Chondrocyte (in vitro differentiated cells): ENCODE data around the gene ESRRA. TPM values are rescaled to one million over a fixed set of nuclear protein-coding genes. Genes with fewer than 3 reads are reported as not detected.

Experiments used
- DNase-seq: peaks from one replicate; pipeline ENCODE4 v3.0.0; 2021; ENCODE audit warnings: mixed read lengths, low spot score
- H3K27ac Mint-ChIP-seq: one replicate; pipeline ENCODE4 v1.8.0; 2021; ENCODE audit warnings: mild to moderate bottlenecking, moderate library complexity, mixed read lengths; ENCODE audit not compliant: unreplicated experiment
- H3K27me3 Mint-ChIP-seq: 2 replicates; pipeline ENCODE4 v1.8.0; 2021; ENCODE audit warnings: low read depth, mixed read lengths
- H3K36me3 Mint-ChIP-seq: 2 replicates; pipeline ENCODE4 v1.8.0; 2021; ENCODE audit warnings: low read depth, mixed read lengths
- H3K4me1 Mint-ChIP-seq: 2 replicates; pipeline ENCODE4 v1.8.0; 2021; ENCODE audit warnings: low read depth, mild to moderate bottlenecking, mixed read lengths
- H3K4me3 Mint-ChIP-seq: one replicate; pipeline ENCODE4 v1.8.0; 2021; ENCODE audit warnings: mild to moderate bottlenecking, moderate library complexity, mixed read lengths; ENCODE audit not compliant: unreplicated experiment
- H3K9me3 Mint-ChIP-seq: 2 replicates; pipeline ENCODE4 v1.8.0; 2021; ENCODE audit warnings: low read depth, mixed read lengths
- total RNA-seq: library from RNA; stranded (reverse); gene quantifications from 3 replicates; pipeline ENCODE4 v1.2.1, GENCODE V29; 2021
- TF ChIP-seq, protein P1 (sequence below): fragments of 200-600 bp; sonication (generic); IDR thresholded peaks from 2 replicates; pipeline ENCODE4 v1.5.0; 2021; ENCODE audit warnings: antibody characterized with exemption, mild to moderate bottlenecking, moderate library complexity

ESRRA gene
- total RNA-seq, 1 donor from 2014 or later: 29.6 TPM

DNA sequence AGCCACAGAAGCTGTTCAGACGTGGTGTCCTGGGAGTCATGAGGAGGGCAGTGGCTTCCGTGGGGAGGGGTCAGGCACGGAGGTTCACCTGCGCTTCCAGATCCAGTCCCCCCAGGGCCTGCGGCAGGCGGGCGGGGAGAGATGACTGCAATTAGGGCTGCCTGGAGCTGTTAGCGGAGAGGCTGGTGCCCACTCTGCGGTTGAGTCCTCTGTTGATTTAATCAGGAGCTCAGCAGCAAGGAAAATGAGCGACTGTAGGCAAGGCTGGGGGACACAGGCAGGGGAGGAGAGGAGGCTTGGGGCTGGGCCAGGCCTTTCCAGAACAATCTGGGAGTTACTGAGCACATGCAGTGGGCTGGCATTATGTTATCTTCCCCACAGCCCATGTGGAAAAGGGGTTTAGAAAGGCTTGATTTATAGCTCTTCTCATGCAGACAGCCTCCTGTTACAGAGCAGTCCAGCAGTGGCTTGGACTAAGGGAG, 40.9 kb upstream of the ESRRA start:
- no peaks in the 10 kb centered on the region for H3K9me3 Mint-ChIP-seq
- H3K27me3 Mint-ChIP-seq: no peaks in the 10 kb centered on the region
- H3K36me3 Mint-ChIP-seq: peaks cover 26% of the 10 kb centered on the region
- H3K4me1 Mint-ChIP-seq: peaks cover 21% of the 10 kb centered on the region
- no peak for DNase-seq
- no peak overlapping the region for H3K4me3 Mint-ChIP-seq
- H3K27ac Mint-ChIP-seq: no peak overlapping the region
- TF ChIP-seq, protein P1, sequence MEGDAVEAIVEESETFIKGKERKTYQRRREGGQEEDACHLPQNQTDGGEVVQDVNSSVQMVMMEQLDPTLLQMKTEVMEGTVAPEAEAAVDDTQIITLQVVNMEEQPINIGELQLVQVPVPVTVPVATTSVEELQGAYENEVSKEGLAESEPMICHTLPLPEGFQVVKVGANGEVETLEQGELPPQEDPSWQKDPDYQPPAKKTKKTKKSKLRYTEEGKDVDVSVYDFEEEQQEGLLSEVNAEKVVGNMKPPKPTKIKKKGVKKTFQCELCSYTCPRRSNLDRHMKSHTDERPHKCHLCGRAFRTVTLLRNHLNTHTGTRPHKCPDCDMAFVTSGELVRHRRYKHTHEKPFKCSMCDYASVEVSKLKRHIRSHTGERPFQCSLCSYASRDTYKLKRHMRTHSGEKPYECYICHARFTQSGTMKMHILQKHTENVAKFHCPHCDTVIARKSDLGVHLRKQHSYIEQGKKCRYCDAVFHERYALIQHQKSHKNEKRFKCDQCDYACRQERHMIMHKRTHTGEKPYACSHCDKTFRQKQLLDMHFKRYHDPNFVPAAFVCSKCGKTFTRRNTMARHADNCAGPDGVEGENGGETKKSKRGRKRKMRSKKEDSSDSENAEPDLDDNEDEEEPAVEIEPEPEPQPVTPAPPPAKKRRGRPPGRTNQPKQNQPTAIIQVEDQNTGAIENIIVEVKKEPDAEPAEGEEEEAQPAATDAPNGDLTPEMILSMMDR: no peak

DNA sequence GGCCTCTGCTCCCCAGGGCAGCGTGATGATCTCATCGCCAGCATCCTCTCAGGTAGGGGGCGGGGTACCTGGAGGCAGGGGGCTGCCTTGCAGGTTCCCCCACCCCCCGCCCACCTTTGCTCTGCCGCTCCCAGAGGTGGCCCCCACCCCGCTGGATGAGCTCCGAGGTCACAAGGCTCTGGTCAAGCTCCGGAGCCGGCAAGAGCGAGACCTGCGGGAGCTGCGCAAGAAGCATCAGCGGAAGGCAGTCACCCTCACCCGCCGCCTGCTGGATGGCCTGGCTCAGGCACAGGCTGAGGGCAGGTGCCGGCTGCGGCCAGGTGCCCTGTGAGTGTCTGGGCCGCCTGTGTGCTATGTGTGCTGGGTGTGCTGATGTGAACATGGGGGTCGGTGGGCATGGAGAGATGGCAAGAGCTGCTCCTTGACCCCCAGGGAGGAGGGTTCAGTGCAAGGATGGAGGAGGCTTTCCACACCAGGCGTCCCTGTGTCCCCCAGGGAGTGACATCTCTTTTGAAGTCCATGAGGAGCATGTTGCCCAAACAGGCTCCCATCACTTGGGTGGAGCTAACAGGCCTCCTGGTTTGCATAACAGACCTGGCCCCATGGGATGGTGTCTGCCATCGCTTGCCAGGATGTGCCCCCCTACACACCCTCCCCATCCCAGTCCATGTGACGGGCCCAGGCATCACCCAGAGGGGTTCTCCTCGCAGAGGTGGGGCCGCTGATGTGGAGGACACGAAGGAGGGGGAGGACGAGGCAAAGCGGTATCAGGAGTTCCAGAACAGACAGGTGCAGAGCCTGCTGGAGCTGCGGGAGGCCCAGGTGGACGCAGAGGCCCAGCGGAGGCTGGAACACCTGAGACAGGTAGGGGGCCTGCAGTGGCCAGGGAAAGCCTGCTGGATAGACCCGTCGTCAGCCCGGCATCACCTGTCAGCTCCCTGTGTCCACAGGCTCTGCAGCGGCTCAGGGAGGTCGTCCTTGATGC, 39.9 kb upstream of the ESRRA start:
- no peak overlapping the region for H3K27ac Mint-ChIP-seq
- H3K27me3 Mint-ChIP-seq: no peaks in the 10 kb centered on the region
- peaks cover 17% of the 10 kb centered on the region for H3K36me3 Mint-ChIP-seq
- H3K9me3 Mint-ChIP-seq: no peaks in the 10 kb centered on the region
- H3K4me3 Mint-ChIP-seq: no peak overlapping the region
- TF ChIP-seq, protein P1: no peak
- DNase-seq: no peak
- H3K4me1 Mint-ChIP-seq: peaks cover 21% of the 10 kb centered on the region

DNA sequence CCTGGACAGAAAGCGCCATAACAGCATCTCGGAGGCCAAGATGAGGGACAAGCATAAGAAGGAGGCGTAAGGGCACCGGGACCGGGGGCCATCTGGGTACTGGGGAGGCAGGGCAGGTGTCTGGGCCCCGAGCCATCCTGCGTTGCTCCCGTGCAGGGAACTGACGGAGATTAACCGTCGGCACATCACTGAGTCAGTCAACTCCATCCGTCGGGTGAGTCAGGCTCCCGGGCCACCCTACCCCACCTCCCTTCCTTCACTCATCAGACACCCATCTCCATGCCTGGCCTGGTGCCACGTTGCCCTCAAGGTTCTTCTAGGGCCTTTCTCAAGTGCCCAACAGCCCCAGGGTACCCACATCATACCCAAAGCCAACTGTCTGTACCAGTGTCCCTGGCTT, 39.0 kb upstream of the ESRRA start:
- no peaks in the 10 kb centered on the region for H3K9me3 Mint-ChIP-seq
- no peaks in the 10 kb centered on the region for H3K27me3 Mint-ChIP-seq
- DNase-seq: no peak
- no peak overlapping the region for H3K27ac Mint-ChIP-seq
- H3K4me3 Mint-ChIP-seq: no peak overlapping the region
- H3K4me1 Mint-ChIP-seq: peaks cover 21% of the 10 kb centered on the region
- TF ChIP-seq, protein P1: no peak
- H3K36me3 Mint-ChIP-seq: peaks cover 17% of the 10 kb centered on the region

DNA sequence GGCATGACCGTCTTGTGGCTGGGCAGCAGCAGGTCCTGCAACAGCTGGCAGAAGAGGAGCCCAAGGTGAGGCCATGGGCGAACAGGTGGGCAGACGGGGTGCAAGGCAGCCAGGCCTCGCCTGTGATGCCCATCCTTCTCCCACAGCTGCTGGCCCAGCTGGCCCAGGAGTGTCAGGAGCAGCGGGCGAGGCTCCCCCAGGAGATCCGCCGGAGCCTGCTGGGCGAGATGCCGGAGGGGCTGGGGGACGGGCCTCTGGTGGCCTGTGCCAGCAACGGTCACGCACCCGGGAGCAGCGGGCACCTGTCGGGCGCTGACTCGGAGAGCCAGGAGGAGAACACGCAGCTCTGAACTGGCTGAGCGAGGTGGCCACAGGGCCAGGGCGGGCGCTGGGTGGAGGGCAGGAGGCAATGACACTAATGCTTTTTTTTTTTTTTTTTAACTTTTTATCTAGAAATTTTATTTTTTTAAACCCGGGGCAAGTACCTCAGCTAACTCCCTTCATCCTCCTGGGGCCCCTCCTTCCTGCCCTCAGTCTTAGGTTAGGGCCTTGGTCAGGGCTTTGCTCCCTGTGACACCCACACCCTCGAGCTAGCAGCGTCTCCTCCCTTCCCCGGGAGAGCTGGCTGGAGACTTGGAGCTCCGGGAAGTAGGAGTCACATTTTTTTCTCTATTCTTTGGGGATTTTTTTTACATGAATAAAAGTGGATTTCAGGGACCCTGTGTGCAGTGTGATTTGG, 37.9 kb upstream of the ESRRA start:
- Mint-ChIP-seq H3K27me3 (no peaks in the 10 kb centered on the region), H3K27ac (peak overlapping the region; percentile 99), H3K4me3 (no peak overlapping the region), H3K9me3 (no peaks in the 10 kb centered on the region), H3K36me3 (peaks cover 14% of the 10 kb centered on the region), H3K4me1 (peaks cover 29% of the 10 kb centered on the region)
- TF ChIP-seq, protein P1: no peak
- DNase-seq: no peak
